T47D (cell line): Measurements from ENCODE around the gene PCDHGB4.
A peak's percentile ranks its signal among the peaks of the same experiment; 100 is the strongest.
"Not testable (repeated sequence)": the region's sequence is repeated elsewhere in the genome, so short reads cannot be mapped to it uniquely, and the experiment has no call there.

Experiments used
- DNase-seq, 2 experiments: peaks; one replicate each; pipeline versions ENCODE4 v3.0.0 to v3.0.0-alpha.2; 2011 to 2012; ENCODE audit warnings: low read depth in 1 of 2, low spot score in 1 of 2
- JUND ChIP-seq: IDR thresholded peaks from 2 replicates; pipeline ENCODE4 v1.6.1; 2012; ENCODE audit warnings: low read depth
- in situ Hi-C: cut with HindIII; loops from 2 replicates; pipeline ENCODE4 v1.10.0; 2016; ENCODE audit warnings: low sequenced_read_pairs, low pct_unique_long_range_greater_than_20kb

Gene PCDHGB4

DNA sequence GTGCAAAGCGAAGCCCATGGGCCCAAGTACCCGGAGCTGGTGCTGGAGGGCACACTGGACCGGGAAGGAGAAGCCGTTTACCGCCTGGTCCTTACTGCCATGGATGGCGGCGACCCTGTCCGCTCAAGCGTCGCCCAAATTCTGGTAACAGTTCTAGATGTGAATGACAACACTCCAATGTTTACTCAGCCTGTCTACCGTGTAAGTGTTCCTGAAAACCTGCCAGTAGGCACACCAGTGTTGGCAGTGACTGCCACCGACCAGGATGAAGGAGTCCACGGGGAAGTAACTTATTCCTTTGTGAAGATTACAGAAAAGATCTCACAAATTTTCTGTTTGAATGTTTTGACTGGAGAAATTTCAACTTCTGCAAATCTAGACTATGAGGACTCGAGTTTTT is 12.9 kb upstream of the PCDHGB4 start:
- in situ Hi-C loops, result no loop called here
- DNase-seq, result no peak
- TF ChIP-seq JUND, result no peak

DNA sequence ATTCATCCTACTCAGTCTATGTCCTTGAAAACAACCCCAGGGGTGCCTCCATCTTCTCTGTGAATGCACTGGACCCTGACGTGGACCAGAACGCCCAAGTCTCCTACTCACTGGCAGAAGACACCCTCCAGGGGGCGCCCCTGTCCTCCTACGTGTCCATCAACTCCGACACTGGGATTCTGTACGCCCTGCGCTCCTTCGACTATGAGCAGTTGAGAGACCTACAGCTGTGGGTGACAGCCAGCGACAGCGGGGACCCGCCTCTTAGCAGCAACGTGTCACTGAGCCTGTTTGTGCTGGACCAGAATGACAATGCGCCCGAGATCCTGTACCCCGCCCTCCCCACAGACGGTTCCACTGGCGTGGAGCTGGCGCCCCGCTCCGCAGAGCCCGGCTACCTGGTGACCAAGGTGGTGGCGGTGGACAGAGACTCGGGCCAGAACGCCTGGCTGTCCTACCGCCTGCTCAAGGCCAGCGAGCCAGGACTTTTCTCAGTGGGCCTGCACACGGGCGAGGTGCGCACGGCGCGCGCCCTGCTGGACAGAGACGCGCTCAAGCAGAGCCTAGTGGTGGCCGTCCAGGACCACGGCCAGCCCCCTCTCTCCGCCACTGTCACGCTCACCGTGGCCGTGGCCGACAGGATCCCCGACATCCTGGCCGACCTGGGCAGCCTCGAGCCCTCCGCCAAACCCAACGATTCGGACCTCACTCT is 11.9 kb upstream of the PCDHGB4 start:
- in situ Hi-C loops, result not testable (repeated sequence)

GRCh38 chr5:141382469-141383294 is 4.8 kb upstream of the PCDHGB4 start, which contains the start of gene PCDHGA7:
Gene PCDHGA7 (plus strand): TSS chr5:141382742. CDS start chr5:141382900, 158 bp downstream.
- no peak for TF ChIP-seq JUND
- DNase-seq, result peak; percentile 82 to 88
- in situ Hi-C loops, result no loop called here

More for the DNA sequence above, 11.9 kb upstream of the PCDHGB4 start:
- not testable (repeated sequence) for DNase-seq

GRCh38 chr5:141383345-141383744 is 4.2 kb upstream of the PCDHGB4 start:
- in situ Hi-C loops, result no loop called here
- no peak for TF ChIP-seq JUND
- DNase-seq, result no peak

- in situ Hi-C loops, result no loop called here
These were observed 2.8 kb upstream of the PCDHGB4 start for GRCh38 chr5:141384471-141385267.

GRCh38 chr5:141388661-141389060 is 1.2 kb downstream of the PCDHGB4 start:
- no peak for TF ChIP-seq JUND
- no peak for DNase-seq
- in situ Hi-C loops, result no loop called here

More at GRCh38 chr5:141384471-141385267, 2.8 kb upstream of the PCDHGB4 start:
- no peak for TF ChIP-seq JUND
- DNase-seq, result no peak

DNA sequence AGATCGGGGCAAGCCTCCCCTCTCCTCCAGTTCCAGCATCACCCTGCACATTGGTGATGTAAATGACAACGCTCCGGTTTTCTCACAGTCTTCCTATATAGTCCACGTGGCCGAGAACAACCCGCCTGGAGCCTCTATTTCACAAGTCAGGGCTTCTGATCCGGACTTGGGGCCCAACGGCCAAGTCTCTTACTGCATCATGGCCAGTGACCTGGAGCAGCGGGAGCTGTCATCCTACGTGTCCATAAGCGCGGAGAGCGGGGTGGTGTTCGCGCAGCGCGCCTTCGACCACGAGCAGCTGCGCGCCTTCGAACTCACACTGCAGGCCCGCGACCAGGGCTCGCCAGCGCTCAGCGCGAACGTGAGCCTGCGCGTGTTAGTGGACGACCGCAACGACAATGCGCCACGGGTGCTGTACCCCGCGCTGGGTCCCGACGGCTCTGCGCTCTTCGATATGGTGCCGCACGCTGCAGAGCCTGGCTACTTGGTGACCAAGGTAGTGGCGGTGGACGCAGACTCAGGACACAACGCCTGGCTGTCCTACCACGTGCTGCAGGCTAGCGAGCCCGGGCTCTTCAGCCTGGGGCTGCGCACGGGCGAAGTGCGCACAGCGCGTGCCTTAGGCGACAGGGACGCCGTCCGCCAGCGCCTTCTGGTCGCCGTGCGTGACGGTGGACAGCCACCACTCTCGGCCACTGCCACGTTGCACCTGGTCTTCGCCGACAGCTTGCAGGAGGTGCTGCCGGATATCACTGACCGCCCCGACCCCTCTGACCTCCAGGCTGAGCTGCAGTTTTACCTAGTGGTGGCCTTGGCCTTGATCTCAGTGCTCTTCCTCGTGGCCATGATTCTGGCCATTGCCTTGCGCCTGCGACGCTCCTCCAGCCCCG is 1.9 kb downstream of the PCDHGB4 start:
- in situ Hi-C loops, result no loop called here
- TF ChIP-seq JUND, result no peak
- DNase-seq, result no peak

GRCh38 chr5:141392429-141393198 is 5.1 kb downstream of the PCDHGB4 start, which contains the start of gene PCDHGA8:
Gene PCDHGA8 (plus strand): TSS chr5:141392633. CDS start chr5:141392814, 181 bp downstream.
- in situ Hi-C loops, result no loop called here
- TF ChIP-seq JUND, result no peak

DNA sequence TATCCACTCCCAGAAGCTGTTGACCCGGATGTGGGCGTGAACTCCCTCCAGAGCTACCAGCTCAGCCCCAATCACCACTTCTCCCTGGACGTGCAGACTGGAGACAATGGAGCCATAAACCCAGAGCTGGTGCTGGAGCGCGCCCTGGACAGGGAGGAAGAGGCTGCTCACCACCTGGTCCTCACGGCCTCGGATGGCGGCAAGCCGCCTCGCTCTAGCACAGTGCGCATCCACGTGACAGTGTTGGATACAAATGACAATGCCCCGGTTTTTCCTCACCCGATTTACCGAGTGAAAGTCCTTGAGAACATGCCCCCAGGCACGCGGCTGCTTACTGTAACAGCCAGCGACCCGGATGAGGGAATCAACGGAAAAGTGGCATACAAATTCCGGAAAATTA is 5.8 kb downstream of the PCDHGB4 start:
- in situ Hi-C loops, result no loop called here
- DNase-seq, result no peak
- TF ChIP-seq JUND, result no peak

More at GRCh38 chr5:141392429-141393198, 5.1 kb downstream of the PCDHGB4 start, which contains the start of gene PCDHGA8:
- no peak for DNase-seq

GRCh38 chr5:141394401-141395187 is 7.1 kb downstream of the PCDHGB4 start:
- in situ Hi-C loops, DNase-seq: not testable (repeated sequence)

DNA sequence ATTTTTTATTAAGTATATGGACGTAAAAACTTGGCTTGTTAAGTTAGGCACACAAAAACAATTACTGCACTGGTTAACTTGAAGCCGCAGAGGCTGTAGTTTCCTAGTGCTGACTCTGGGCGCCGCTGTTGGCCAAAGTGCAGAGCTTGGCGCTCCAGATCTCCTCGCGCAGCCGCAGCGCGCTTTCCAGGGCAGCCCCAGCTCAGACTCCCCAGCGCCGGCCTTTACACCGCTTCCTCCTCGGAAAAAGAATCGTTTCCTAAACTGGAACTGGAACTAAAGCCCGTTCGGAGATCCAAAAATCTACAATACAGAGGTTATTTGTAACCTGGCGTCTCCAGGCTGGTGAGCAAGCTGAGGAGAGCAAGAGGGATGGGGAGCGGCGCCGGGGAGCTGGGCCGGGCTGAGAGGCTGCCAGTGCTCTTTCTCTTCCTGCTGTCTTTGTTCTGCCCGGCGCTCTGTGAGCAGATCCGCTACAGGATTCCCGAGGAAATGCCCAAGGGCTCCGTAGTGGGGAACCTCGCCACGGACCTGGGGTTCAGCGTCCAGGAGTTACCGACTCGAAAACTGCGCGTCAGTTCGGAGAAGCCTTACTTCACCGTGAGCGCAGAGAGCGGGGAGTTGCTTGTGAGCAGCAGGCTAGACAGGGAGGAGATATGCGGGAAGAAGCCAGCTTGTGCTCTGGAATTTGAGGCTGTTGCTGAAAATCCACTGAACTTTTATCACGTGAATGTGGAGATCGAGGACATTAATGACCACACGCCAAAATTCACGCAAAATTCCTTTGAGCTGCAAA is 10.5 kb downstream of the PCDHGB4 start, which contains the start of gene PCDHGB5:
Gene PCDHGB5, plus strand, starts transcription at position 192 of the 796 bp plus-strand sequence. Its CDS starts 181 bp downstream, at position 373.
- DNase-seq, result peak; percentile 85 to 93
- in situ Hi-C loops, result not testable (repeated sequence)
